Smooth muscle cell (in vitro differentiated cells): Measurements from ENCODE around the gene KRT14. TPM values are rescaled to one million over a fixed set of nuclear protein-coding genes. Genes with fewer than 3 reads are reported as not detected.
"Not testable (repeated sequence)": the region's sequence is repeated elsewhere in the genome, so short reads cannot be mapped to it uniquely, and the experiment has no call there.

Experiments used
- DNase-seq: peaks from one replicate; lab custom pipeline; 2025; ENCODE audit not compliant: unreplicated experiment; lab: John Stamatoyannopoulos, UW
- H2AFZ ChIP-seq: fragments of 200-600 bp; sonication (generic); 2 replicates; pipeline ENCODE4 v1.6.0; 2016; ENCODE audit warnings: antibody characterized with exemption, low read depth, mild to moderate bottlenecking
- H3F3A ChIP-seq: fragments of 200-600 bp; sonication (generic); 2 replicates; pipeline ENCODE4 v1.6.0; 2017; ENCODE audit warnings: antibody characterized with exemption, low read depth
- H3K27ac ChIP-seq: fragments of 200-600 bp; sonication (generic); 2 replicates; pipeline ENCODE4 v1.5.1; 2016; ENCODE audit warnings: low read depth, mild to moderate bottlenecking
- H3K27me3 ChIP-seq: fragments of 200-600 bp; sonication (generic); 2 replicates; pipeline ENCODE4 v1.6.1; 2016; ENCODE audit warnings: low read depth, mild to moderate bottlenecking
- H3K36me3 ChIP-seq: fragments of 200-600 bp; sonication (generic); 2 replicates; pipeline ENCODE4 v1.5.1; 2016; ENCODE audit warnings: low read depth
- H3K4me1 ChIP-seq: fragments of 200-600 bp; sonication (generic); 2 replicates; pipeline ENCODE4 v1.5.1; 2016; ENCODE audit warnings: low read depth
- H3K4me2 ChIP-seq: fragments of 200-600 bp; sonication (generic); 2 replicates; pipeline ENCODE4 v1.6.0; 2016; ENCODE audit warnings: mild to moderate bottlenecking
- H3K4me3 ChIP-seq: fragments of 200-600 bp; sonication (generic); 2 replicates; pipeline ENCODE4 v1.5.1; 2016; ENCODE audit warnings: mild to moderate bottlenecking
- H3K79me2 ChIP-seq: fragments of 200-600 bp; sonication (generic); 2 replicates; pipeline ENCODE4 v1.6.0; 2016; ENCODE audit warnings: low read depth, mild to moderate bottlenecking
- H3K9ac ChIP-seq: fragments of 200-600 bp; sonication (generic); 2 replicates; pipeline ENCODE4 v1.6.0; 2016; ENCODE audit warnings: low read depth
- H3K9me3 ChIP-seq: fragments of 200-600 bp; sonication (generic); replicated peaks from 2 replicates; pipeline ENCODE4 v1.5.1; 2016; ENCODE audit warnings: low read depth
- H4K20me1 ChIP-seq: fragments of 200-600 bp; sonication (generic); 2 replicates; pipeline ENCODE4 v1.6.0; 2016; ENCODE audit warnings: low read depth
- WGBS: methylation state at CpG from one replicate; pipeline ENCODE4 v1.1.7; 2016; ENCODE audit warnings: low lambda C conversion rate; 5-methylcytosine and 5-hydroxymethylcytosine counted together
- polyA plus RNA-seq: library from polyadenylated mRNA; unstranded; fragments of >200 nt; fragmentation: Nextera tagmentation; extraction: Ambion mirVana; gene quantifications from 2 replicates; pipeline ENCODE4 v1.2.1, GENCODE V29; 2016
- total RNA-seq: library from RNA; depleted of rRNA; stranded (reverse); fragments of >200 nt; gene quantifications from 2 replicates; pipeline ENCODE4 v1.2.3, GENCODE V29; 2014
- TF ChIP-seq, protein P1 (sequence below): fragments of 200-600 bp; sonication (generic); IDR thresholded peaks from 2 replicates; pipeline ENCODE4 v1.5.1; 2017; ENCODE audit warnings: borderline replicate concordance, mild to moderate bottlenecking, antibody characterized with exemption; ENCODE audit not compliant: insufficient read depth, poor library complexity, severe bottlenecking

KRT14 gene
- total and polyA plus RNA-seq, 2 experiments from 2014 or later = 193 to 348 TPM

GRCh38 chr17:41627316-41628072, 40.8 kb upstream of the KRT14 start:
- Histone ChIP-seq H3K4me1 (no peaks in the 10 kb centered on the region), H3K9me3 (no peaks in the 10 kb centered on the region), H3K27me3 (no peaks in the 10 kb centered on the region), H3F3A (no peaks in the 10 kb centered on the region), H3K36me3 (no peaks in the 10 kb centered on the region), H3K27ac (no peak overlapping the region), H3K4me3 (no peak overlapping the region), H3K79me2 (no peaks in the 10 kb centered on the region), H3K4me2 (no peak overlapping the region), H4K20me1 (peaks cover 6% of the 10 kb centered on the region), H2AFZ (no peak overlapping the region), H3K9ac (no peak overlapping the region)
- TF ChIP-seq, protein P1, sequence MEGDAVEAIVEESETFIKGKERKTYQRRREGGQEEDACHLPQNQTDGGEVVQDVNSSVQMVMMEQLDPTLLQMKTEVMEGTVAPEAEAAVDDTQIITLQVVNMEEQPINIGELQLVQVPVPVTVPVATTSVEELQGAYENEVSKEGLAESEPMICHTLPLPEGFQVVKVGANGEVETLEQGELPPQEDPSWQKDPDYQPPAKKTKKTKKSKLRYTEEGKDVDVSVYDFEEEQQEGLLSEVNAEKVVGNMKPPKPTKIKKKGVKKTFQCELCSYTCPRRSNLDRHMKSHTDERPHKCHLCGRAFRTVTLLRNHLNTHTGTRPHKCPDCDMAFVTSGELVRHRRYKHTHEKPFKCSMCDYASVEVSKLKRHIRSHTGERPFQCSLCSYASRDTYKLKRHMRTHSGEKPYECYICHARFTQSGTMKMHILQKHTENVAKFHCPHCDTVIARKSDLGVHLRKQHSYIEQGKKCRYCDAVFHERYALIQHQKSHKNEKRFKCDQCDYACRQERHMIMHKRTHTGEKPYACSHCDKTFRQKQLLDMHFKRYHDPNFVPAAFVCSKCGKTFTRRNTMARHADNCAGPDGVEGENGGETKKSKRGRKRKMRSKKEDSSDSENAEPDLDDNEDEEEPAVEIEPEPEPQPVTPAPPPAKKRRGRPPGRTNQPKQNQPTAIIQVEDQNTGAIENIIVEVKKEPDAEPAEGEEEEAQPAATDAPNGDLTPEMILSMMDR = no peak
- DNase-seq = no peak
- WGBS = 86% methylated on average over 23 of the region's 23 CpGs

GRCh38 chr17:41626914-41627295, 40.2 kb upstream of the KRT14 start:
- H3K4me2 ChIP-seq, H3F3A ChIP-seq, H3K9ac ChIP-seq, DNase-seq, H3K4me1 ChIP-seq, H4K20me1 ChIP-seq, H3K9me3 ChIP-seq, H3K36me3 ChIP-seq, H3K79me2 ChIP-seq, H2AFZ ChIP-seq, H3K27ac ChIP-seq, H3K4me3 ChIP-seq, H3K27me3 ChIP-seq: not testable (repeated sequence)
- 73% methylated on average over 5 of the region's 5 CpGs for WGBS

- not testable (repeated sequence) for H2AFZ ChIP-seq, H3K27me3 ChIP-seq, H3K9ac ChIP-seq, H3K36me3 ChIP-seq, H3F3A ChIP-seq, DNase-seq, H3K9me3 ChIP-seq, H3K4me1 ChIP-seq, H3K27ac ChIP-seq, H3K4me3 ChIP-seq, H3K79me2 ChIP-seq, H3K4me2 ChIP-seq
- 91% methylated on average over 17 of the region's 17 CpGs for WGBS
- H4K20me1 ChIP-seq = peaks cover 13% of the 10 kb centered on the region
These were observed 39.6 kb upstream of the KRT14 start for GRCh38 chr17:41626028-41626913.

- Histone ChIP-seq H3K4me1 (no peaks in the 10 kb centered on the region), H3K79me2 (no peaks in the 10 kb centered on the region), H3F3A (no peaks in the 10 kb centered on the region), H3K27me3 (no peaks in the 10 kb centered on the region), H2AFZ (no peak overlapping the region), H3K36me3 (no peaks in the 10 kb centered on the region), H3K4me2 (no peak overlapping the region), H3K9ac (no peak overlapping the region), H3K4me3 (no peak overlapping the region), H4K20me1 (peaks cover 13% of the 10 kb centered on the region), H3K9me3 (no peaks in the 10 kb centered on the region), H3K27ac (peak overlapping the region; percentile 73)
- DNase-seq = no peak
- 74% methylated on average over 10 of the region's 16 CpGs for WGBS
- TF ChIP-seq, protein P1 = no peak
These were observed 38.9 kb upstream of the KRT14 start for GRCh38 chr17:41625602-41626001.
